Uterus (tissue), 2 donors: ENCODE measurements around the gene LRCH3.

ENCODE experiments used
- CTCF ChIP-seq, 4 experiments: fragments of 200-600 bp in 2 of 4; fragments of 450-650 bp in 2 of 4; sonication (generic) in 2 of 4; IDR thresholded peaks; one replicate each; pipeline ENCODE4 v1.5.1; 2016 to 2019; ENCODE audit warnings: antibody characterized with exemption in 4 of 4, mild to moderate bottlenecking in 2 of 4, moderate library complexity in 1 of 4
- POLR2A ChIP-seq, 2 donors: fragments of 450-650 bp; IDR thresholded peaks; one replicate each; pipeline ENCODE4 v1.6.1; 2016; ENCODE audit warnings: antibody characterized with exemption in 2 of 2, mild to moderate bottlenecking in 1 of 2, moderate library complexity in 1 of 2

GRCh38 chr3:197841789-197842188 is 50.7 kb downstream of the LRCH3 start:
- TF ChIP-seq CTCF (IDR thresholded peaks at IDR 0.05) = no peak
- TF ChIP-seq POLR2A (IDR thresholded peaks at IDR 0.05) = no peak
